GM21528 (cell line): ENCODE measurements around the gene TRPM3.
A peak's percentile ranks its signal among the peaks of the same experiment; 100 is the strongest.
"Not testable (repeated sequence)": the region's sequence is repeated elsewhere in the genome, so short reads cannot be mapped to it uniquely, and the experiment has no call there.

Experiments used
- ATAC-seq: cut with Tn5 transposase; IDR thresholded peaks from one replicate; pipeline ENCODE4 v1.9.1; 2021; ENCODE audit warnings: mild to moderate bottlenecking, moderate library complexity; ENCODE audit not compliant: unreplicated experiment, low FRiP score

Gene TRPM3

GRCh38 chr9:70629080-70629685 lies 492.2 kb downstream of the TRPM3 start:
- not testable (repeated sequence) for ATAC-seq

GRCh38 chr9:70625078-70625477 lies 496.3 kb downstream of the TRPM3 start:
- no peak for ATAC-seq

GRCh38 chr9:70618784-70619183 lies 502.6 kb downstream of the TRPM3 start:
- ATAC-seq = no peak

- no peak for ATAC-seq
Observed at GRCh38 chr9:70617033-70617828, 504.2 kb downstream of the TRPM3 start.

GRCh38 chr9:70616228-70616990 lies 505.0 kb downstream of the TRPM3 start:
- ATAC-seq = no peak

GRCh38 chr9:70615464-70616138 lies 505.8 kb downstream of the TRPM3 start:
- no peak for ATAC-seq

GRCh38 chr9:70614786-70615463 lies 506.5 kb downstream of the TRPM3 start:
- ATAC-seq = no peak

- no peak for ATAC-seq
Observed at GRCh38 chr9:70613024-70613768, 508.2 kb downstream of the TRPM3 start.

GRCh38 chr9:70610287-70610644 lies 511.2 kb downstream of the TRPM3 start:
- ATAC-seq = no peak

GRCh38 chr9:70609542-70610286 lies 511.7 kb downstream of the TRPM3 start:
- no peak for ATAC-seq

- ATAC-seq = no peak
Observed at GRCh38 chr9:70609011-70609410, 512.4 kb downstream of the TRPM3 start.

GRCh38 chr9:70607926-70608325 lies 513.5 kb downstream of the TRPM3 start:
- ATAC-seq = no peak

GRCh38 chr9:70607329-70607728 lies 514.1 kb downstream of the TRPM3 start:
- ATAC-seq = no peak

- no peak for ATAC-seq
Observed at GRCh38 chr9:70603020-70603411, 518.4 kb downstream of the TRPM3 start.

GRCh38 chr9:70602321-70603019 lies 519.0 kb downstream of the TRPM3 start:
- ATAC-seq = peak; percentile 87

GRCh38 chr9:70601000-70601951 lies 520.1 kb downstream of the TRPM3 start:
- no peak for ATAC-seq

GRCh38 chr9:70600506-70600905 lies 520.9 kb downstream of the TRPM3 start:
- ATAC-seq = no peak
